Breast epithelium (tissue), 3 donors: Measurements from ENCODE around the gene STAT4.

Experiments used
- POLR2AphosphoS5 ChIP-seq, 3 donors: sonication (generic); formaldehyde crosslinking; IDR thresholded peaks; one replicate each; pipeline ENCODE4 v1.6.1; 2017; ENCODE audit warnings: antibody characterized with exemption in 3 of 3
- TF ChIP-seq, protein P1 (sequence below), 3 donors: fragments of 450-650 bp; IDR thresholded peaks; one replicate each; pipeline ENCODE4 v1.5.1; 2016 to 2017; ENCODE audit warnings: antibody characterized with exemption in 3 of 3, mild to moderate bottlenecking in 3 of 3, moderate library complexity in 3 of 3

GRCh38 chr2:190984595-190984994, 166.2 kb downstream of the STAT4 start:
- TF ChIP-seq, protein P1, sequence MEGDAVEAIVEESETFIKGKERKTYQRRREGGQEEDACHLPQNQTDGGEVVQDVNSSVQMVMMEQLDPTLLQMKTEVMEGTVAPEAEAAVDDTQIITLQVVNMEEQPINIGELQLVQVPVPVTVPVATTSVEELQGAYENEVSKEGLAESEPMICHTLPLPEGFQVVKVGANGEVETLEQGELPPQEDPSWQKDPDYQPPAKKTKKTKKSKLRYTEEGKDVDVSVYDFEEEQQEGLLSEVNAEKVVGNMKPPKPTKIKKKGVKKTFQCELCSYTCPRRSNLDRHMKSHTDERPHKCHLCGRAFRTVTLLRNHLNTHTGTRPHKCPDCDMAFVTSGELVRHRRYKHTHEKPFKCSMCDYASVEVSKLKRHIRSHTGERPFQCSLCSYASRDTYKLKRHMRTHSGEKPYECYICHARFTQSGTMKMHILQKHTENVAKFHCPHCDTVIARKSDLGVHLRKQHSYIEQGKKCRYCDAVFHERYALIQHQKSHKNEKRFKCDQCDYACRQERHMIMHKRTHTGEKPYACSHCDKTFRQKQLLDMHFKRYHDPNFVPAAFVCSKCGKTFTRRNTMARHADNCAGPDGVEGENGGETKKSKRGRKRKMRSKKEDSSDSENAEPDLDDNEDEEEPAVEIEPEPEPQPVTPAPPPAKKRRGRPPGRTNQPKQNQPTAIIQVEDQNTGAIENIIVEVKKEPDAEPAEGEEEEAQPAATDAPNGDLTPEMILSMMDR (IDR thresholded peaks at IDR 0.05): no peak
- TF ChIP-seq POLR2AphosphoS5 (IDR thresholded peaks at IDR 0.05): no peak
